Measurements from ENCODE around the gene PTGIS. TPM values are rescaled to one million over a fixed set of nuclear protein-coding genes. Genes with fewer than 3 reads are reported as not detected.

The PTGIS gene
- total RNA-seq, 1 donor = 89.8 TPM

GRCh38 chr20:49517805-49518100, 50.2 kb downstream of the PTGIS start:
- Histone ChIP-seq H3K4me2 (ENCODE audit: insufficient read depth, low read length) (no peak overlapping the region), H3K36me3 (ENCODE audit: insufficient read depth, low read length) (no peaks in the 10 kb centered on the region), H3K27ac (ENCODE audit: low read depth, low read length) (no peak overlapping the region), H3K27me3 (ENCODE audit: insufficient read depth, low read length) (peaks cover 33% of the 10 kb centered on the region), H4K20me1 (ENCODE audit: insufficient read depth, low read length) (peaks cover 7% of the 10 kb centered on the region), H3K9me3 (ENCODE audit: low read depth, low read length) (no peaks in the 10 kb centered on the region), H3K79me2 (ENCODE audit: insufficient read depth, low read length) (no peaks in the 10 kb centered on the region), H3K4me3 (ENCODE audit: insufficient read depth, low read length) (no peak overlapping the region), H3K4me1 (ENCODE audit: insufficient read depth, low read length) (no peaks in the 10 kb centered on the region), H2AFZ (ENCODE audit: low read length) (no peak overlapping the region)
- no peak for DNase-seq (ENCODE audit: insufficient read length, low spot score, missing footprints)
- TF ChIP-seq CTCF (IDR thresholded peaks at IDR 0.05; ENCODE audit: extremely low read depth, low read depth, low read length) = no peak

DNA sequence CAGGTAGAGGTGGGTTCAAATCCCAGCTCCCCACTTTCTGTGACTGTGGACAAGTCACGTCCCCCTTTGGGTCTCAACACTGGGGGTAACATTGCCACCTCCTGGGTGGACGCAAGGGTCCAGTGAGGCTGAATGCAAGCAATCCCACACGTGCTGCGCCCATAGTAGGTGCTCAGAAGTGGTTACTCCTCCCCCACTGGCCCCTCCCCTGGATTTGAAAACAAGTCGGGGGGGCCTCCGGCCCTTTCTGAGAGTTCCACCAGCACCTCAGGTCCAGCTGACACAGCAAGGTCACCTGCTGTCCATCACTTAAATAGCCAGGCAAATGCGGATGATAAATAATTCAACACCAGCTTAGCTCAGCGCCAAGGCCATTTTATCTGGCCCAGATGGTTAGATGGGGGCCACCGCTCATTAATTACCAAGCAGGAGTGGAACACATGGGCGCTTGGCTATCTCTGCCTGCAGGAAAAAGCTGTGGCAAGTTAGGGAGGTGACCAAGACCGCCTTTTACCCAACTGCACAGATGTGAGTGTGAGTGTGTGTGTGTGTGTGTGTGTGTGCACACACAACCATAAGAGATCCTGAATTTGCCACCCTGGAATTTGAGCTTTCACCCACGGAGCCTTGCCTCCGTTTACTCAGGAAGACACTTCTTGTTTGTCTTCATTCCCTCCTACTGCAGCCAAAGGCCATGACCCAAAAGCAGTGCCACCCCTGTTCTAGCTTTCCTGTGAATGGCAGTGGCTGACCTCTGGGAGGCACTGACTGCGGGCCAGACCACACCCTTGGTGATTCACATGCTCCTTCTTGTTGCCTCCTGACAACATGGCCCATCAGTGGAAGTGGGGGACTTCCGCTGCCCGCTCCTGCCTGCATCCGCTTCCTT, 50.8 kb downstream of the PTGIS start:
- peaks cover 35% of the 10 kb centered on the region for H3K27me3 ChIP-seq (ENCODE audit: insufficient read depth, low read length)
- no peak overlapping the region for H3K4me3 ChIP-seq (ENCODE audit: insufficient read depth, low read length)
- no peaks in the 10 kb centered on the region for H3K4me1 ChIP-seq (ENCODE audit: insufficient read depth, low read length)
- no peak for TF ChIP-seq CTCF (IDR thresholded peaks at IDR 0.05; ENCODE audit: extremely low read depth, low read depth, low read length)
- no peaks in the 10 kb centered on the region for H3K9me3 ChIP-seq (ENCODE audit: low read depth, low read length)
- no peak overlapping the region for H3K4me2 ChIP-seq (ENCODE audit: insufficient read depth, low read length)
- H3K27ac ChIP-seq (ENCODE audit: low read depth, low read length) = no peak overlapping the region
- no peak overlapping the region for H2AFZ ChIP-seq (ENCODE audit: low read length)
- no peaks in the 10 kb centered on the region for H3K36me3 ChIP-seq (ENCODE audit: insufficient read depth, low read length)
- DNase-seq (ENCODE audit: insufficient read length, low spot score, missing footprints) = no peak
- H3K79me2 ChIP-seq (ENCODE audit: insufficient read depth, low read length) = no peaks in the 10 kb centered on the region
- H4K20me1 ChIP-seq (ENCODE audit: insufficient read depth, low read length) = peaks cover 7% of the 10 kb centered on the region

GRCh38 chr20:49515586-49515985, 52.4 kb downstream of the PTGIS start:
- no peak for TF ChIP-seq CTCF (IDR thresholded peaks at IDR 0.05; ENCODE audit: extremely low read depth, low read depth, low read length)
- no peak for DNase-seq (ENCODE audit: insufficient read length, low spot score, missing footprints)

GRCh38 chr20:49513517-49513916, 54.4 kb downstream of the PTGIS start:
- Histone ChIP-seq H4K20me1 (ENCODE audit: insufficient read depth, low read length) (peaks cover 2% of the 10 kb centered on the region), H3K9me3 (ENCODE audit: low read depth, low read length) (no peaks in the 10 kb centered on the region), H3K79me2 (ENCODE audit: insufficient read depth, low read length) (no peaks in the 10 kb centered on the region), H3K4me2 (ENCODE audit: insufficient read depth, low read length) (no peak overlapping the region), H3K27ac (ENCODE audit: low read depth, low read length) (no peak overlapping the region), H3K27me3 (ENCODE audit: insufficient read depth, low read length) (peaks cover 33% of the 10 kb centered on the region), H3K4me1 (ENCODE audit: insufficient read depth, low read length) (peaks cover 17% of the 10 kb centered on the region), H3K4me3 (ENCODE audit: insufficient read depth, low read length) (no peak overlapping the region), H3K36me3 (ENCODE audit: insufficient read depth, low read length) (no peaks in the 10 kb centered on the region), H2AFZ (ENCODE audit: low read length) (no peak overlapping the region)
- no peak for DNase-seq (ENCODE audit: insufficient read length, low spot score, missing footprints)
- TF ChIP-seq CTCF (IDR thresholded peaks at IDR 0.05; ENCODE audit: extremely low read depth, low read depth, low read length) = no peak

More at GRCh38 chr20:49515586-49515985, 52.4 kb downstream of the PTGIS start:
- Histone ChIP-seq H3K79me2 (ENCODE audit: insufficient read depth, low read length) (no peaks in the 10 kb centered on the region), H3K27me3 (ENCODE audit: insufficient read depth, low read length) (peaks cover 33% of the 10 kb centered on the region), H2AFZ (ENCODE audit: low read length) (no peak overlapping the region), H3K4me3 (ENCODE audit: insufficient read depth, low read length) (no peak overlapping the region), H3K4me1 (ENCODE audit: insufficient read depth, low read length) (peaks cover 10% of the 10 kb centered on the region), H3K4me2 (ENCODE audit: insufficient read depth, low read length) (no peak overlapping the region), H3K9me3 (ENCODE audit: low read depth, low read length) (no peaks in the 10 kb centered on the region), H4K20me1 (ENCODE audit: insufficient read depth, low read length) (peaks cover 2% of the 10 kb centered on the region), H3K36me3 (ENCODE audit: insufficient read depth, low read length) (no peaks in the 10 kb centered on the region), H3K27ac (ENCODE audit: low read depth, low read length) (no peak overlapping the region)
